Neural progenitor cell (in vitro differentiated cells): ENCODE data around the gene CGB1. TPM values are rescaled to one million over a fixed set of nuclear protein-coding genes. Genes with fewer than 3 reads are reported as not detected.
"Not testable (repeated sequence)": the region's sequence is repeated elsewhere in the genome, so short reads cannot be mapped to it uniquely, and the experiment has no call there.

Experiments used
- DNase-seq: peaks from one replicate; pipeline ENCODE4 v3.0.0-alpha.2; 2016; ENCODE audit warnings: low spot score
- H2AFZ ChIP-seq: fragments of 200-600 bp; sonication (generic); replicated peaks from 2 replicates; pipeline ENCODE4 v1.6.1; 2016; ENCODE audit warnings: antibody characterized with exemption
- H3F3A ChIP-seq: fragments of 200-600 bp; sonication (generic); 2 replicates; pipeline ENCODE4 v1.6.1; 2016; ENCODE audit warnings: antibody characterized with exemption, low read depth
- H3K27ac ChIP-seq: fragments of 200-600 bp; sonication (generic); 2 replicates; pipeline ENCODE4 v1.5.1; 2016; ENCODE audit warnings: mild to moderate bottlenecking
- H3K27me3 ChIP-seq: fragments of 200-600 bp; sonication (generic); 2 replicates; pipeline ENCODE4 v1.6.1; 2016; ENCODE audit warnings: mild to moderate bottlenecking, moderate library complexity
- H3K36me3 ChIP-seq: fragments of 200-600 bp; sonication (generic); 2 replicates; pipeline ENCODE4 v1.5.1; 2016
- H3K4me1 ChIP-seq: fragments of 200-600 bp; sonication (generic); 2 replicates; pipeline ENCODE4 v1.6.1; 2016; ENCODE audit warnings: mixed run types
- H3K4me2 ChIP-seq: fragments of 200-600 bp; sonication (generic); 2 replicates; pipeline ENCODE4 v1.6.1; 2016
- H3K4me3 ChIP-seq: fragments of 200-600 bp; sonication (generic); 2 replicates; pipeline ENCODE4 v1.5.1; 2016
- H3K79me2 ChIP-seq: fragments of 200-600 bp; sonication (generic); 2 replicates; pipeline ENCODE4 v1.6.1; 2016; ENCODE audit warnings: low read depth
- H3K9ac ChIP-seq: fragments of 200-600 bp; sonication (generic); 2 replicates; pipeline ENCODE4 v1.6.1; 2016
- H3K9me3 ChIP-seq: fragments of 200-600 bp; sonication (generic); 2 replicates; pipeline ENCODE4 v1.5.1; 2016; ENCODE audit warnings: low read depth
- H4K20me1 ChIP-seq: fragments of 200-600 bp; sonication (generic); 2 replicates; pipeline ENCODE4 v1.6.1; 2016; ENCODE audit warnings: low read depth
- H3K27ac Mint-ChIP-seq: 3 replicates; pipeline ENCODE4 v1.8.0; 2021; ENCODE audit warnings: mixed read lengths
- H3K27me3 Mint-ChIP-seq: 2 replicates; pipeline ENCODE4 v1.8.0; 2022; ENCODE audit warnings: low read depth, mild to moderate bottlenecking, inconsistent platforms, moderate library complexity, mixed read lengths; ENCODE audit not compliant: insufficient read depth
- H3K36me3 Mint-ChIP-seq: 3 replicates; pipeline ENCODE4 v1.8.0; 2021; ENCODE audit warnings: mixed read lengths
- H3K4me1 Mint-ChIP-seq: 3 replicates; pipeline ENCODE4 v1.8.0; 2021; ENCODE audit warnings: mixed read lengths
- H3K4me3 Mint-ChIP-seq: 3 replicates; pipeline ENCODE4 v1.8.0; 2021; ENCODE audit warnings: mild to moderate bottlenecking, moderate library complexity, mixed read lengths
- H3K9me3 Mint-ChIP-seq: 3 replicates; pipeline ENCODE4 v1.8.0; 2020; ENCODE audit warnings: mixed read lengths
- EZH2 ChIP-seq: fragments of 200-600 bp; sonication (generic); IDR thresholded peaks from 2 replicates; pipeline ENCODE4 v1.6.1; 2017; ENCODE audit warnings: antibody characterized with exemption, mild to moderate bottlenecking, moderate library complexity
- EZH2phosphoT487 ChIP-seq: fragments of 200-600 bp; sonication (generic); IDR thresholded peaks from 2 replicates; pipeline ENCODE4 v1.6.1; 2017; ENCODE audit warnings: antibody characterized with exemption
- total RNA-seq: library from RNA; depleted of rRNA; stranded (reverse); fragments of >200 nt; gene quantifications from 2 replicates; pipeline ENCODE4 v1.2.3, GENCODE V29; 2015; ENCODE audit warnings: low replicate concordance
- TF ChIP-seq, protein P1 (sequence below): fragments of 200-600 bp; sonication (generic); IDR thresholded peaks from 2 replicates; pipeline ENCODE4 v1.5.1; 2017; ENCODE audit warnings: antibody characterized with exemption, mild to moderate bottlenecking

Gene CGB1
- total RNA-seq, 1 donor from 2014 or later: not detected

DNA sequence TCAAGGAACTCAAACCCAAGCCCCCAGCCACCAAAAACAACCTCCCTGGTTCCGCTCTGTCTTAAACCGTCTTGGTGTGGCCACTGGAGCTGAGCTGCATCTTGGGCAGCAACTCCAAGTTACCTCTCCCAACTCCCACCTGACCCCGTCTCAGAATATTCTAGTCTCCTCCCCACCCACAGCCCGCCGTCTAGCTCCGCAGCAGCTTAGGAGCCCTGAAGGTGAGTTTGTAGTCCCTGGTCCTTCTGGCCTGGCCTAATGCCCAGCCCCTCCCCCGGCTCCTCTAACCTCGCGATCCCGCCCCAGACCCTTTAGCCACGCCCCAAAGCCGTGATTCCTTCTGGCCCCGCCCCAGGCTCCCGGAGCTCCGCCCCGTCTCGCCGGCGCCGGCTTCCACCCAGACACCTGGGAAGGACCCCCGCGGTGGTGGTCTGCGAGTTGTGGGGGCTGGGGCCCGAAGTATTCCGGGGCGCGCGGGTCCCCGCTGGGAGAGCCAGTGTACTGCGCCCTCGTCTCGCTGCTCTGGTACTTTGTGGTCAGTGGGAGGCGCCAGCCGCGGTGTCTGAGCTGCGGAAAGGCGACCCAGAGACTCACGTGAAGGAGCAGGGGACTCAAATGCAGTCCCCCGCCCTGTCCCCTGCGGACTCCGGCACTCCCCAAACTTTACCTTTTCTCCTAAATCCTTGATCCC is 17.3 kb downstream of the CGB1 start:
- H3K27ac Mint-ChIP-seq: peak overlapping the region; percentile 11
- H3K4me3 Mint-ChIP-seq: peak overlapping the region; percentile 46
- Histone ChIP-seq H3K9me3 (no peaks in the 10 kb centered on the region), H2AFZ (no peak overlapping the region), H3F3A (peaks cover 21% of the 10 kb centered on the region), H3K79me2 (no peaks in the 10 kb centered on the region), H3K4me2 (no peak overlapping the region), H3K36me3 (no peaks in the 10 kb centered on the region), H3K9ac (no peak overlapping the region), H3K27ac (no peak overlapping the region), H3K4me3 (peak overlapping the region; percentile 31), H3K4me1 (peaks cover 12% of the 10 kb centered on the region), H3K27me3 (peaks cover 52% of the 10 kb centered on the region), H4K20me1 (peaks cover 8% of the 10 kb centered on the region)
- peaks cover 19% of the 10 kb centered on the region for H3K4me1 Mint-ChIP-seq
- peaks cover 3% of the 10 kb centered on the region for H3K36me3 Mint-ChIP-seq
- peaks cover 29% of the 10 kb centered on the region for H3K27me3 Mint-ChIP-seq
- no peak for TF ChIP-seq EZH2
- TF ChIP-seq, protein P1, sequence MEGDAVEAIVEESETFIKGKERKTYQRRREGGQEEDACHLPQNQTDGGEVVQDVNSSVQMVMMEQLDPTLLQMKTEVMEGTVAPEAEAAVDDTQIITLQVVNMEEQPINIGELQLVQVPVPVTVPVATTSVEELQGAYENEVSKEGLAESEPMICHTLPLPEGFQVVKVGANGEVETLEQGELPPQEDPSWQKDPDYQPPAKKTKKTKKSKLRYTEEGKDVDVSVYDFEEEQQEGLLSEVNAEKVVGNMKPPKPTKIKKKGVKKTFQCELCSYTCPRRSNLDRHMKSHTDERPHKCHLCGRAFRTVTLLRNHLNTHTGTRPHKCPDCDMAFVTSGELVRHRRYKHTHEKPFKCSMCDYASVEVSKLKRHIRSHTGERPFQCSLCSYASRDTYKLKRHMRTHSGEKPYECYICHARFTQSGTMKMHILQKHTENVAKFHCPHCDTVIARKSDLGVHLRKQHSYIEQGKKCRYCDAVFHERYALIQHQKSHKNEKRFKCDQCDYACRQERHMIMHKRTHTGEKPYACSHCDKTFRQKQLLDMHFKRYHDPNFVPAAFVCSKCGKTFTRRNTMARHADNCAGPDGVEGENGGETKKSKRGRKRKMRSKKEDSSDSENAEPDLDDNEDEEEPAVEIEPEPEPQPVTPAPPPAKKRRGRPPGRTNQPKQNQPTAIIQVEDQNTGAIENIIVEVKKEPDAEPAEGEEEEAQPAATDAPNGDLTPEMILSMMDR: peak; percentile 44
- peaks cover 2% of the 10 kb centered on the region for H3K9me3 Mint-ChIP-seq
- DNase-seq: peak; percentile 77

GRCh38 chr19:49018388-49019241 is 18.1 kb downstream of the CGB1 start:
- H3K36me3 Mint-ChIP-seq, H3K36me3 ChIP-seq, H3K4me3 Mint-ChIP-seq, H3K27ac ChIP-seq, H3K79me2 ChIP-seq, H3K9me3 Mint-ChIP-seq, H2AFZ ChIP-seq, H4K20me1 ChIP-seq, H3K9me3 ChIP-seq, H3K9ac ChIP-seq: not testable (repeated sequence)
- H3F3A ChIP-seq: peaks cover 21% of the 10 kb centered on the region
- peaks cover 52% of the 10 kb centered on the region for H3K27me3 ChIP-seq
- peak overlapping the region; percentile 92 for H3K4me2 ChIP-seq
- Mint-ChIP-seq H3K4me1 (peaks cover 19% of the 10 kb centered on the region), H3K27ac (peak overlapping the region; percentile 11), H3K27me3 (peaks cover 29% of the 10 kb centered on the region)
- H3K4me1 ChIP-seq: peaks cover 12% of the 10 kb centered on the region
- H3K4me3 ChIP-seq: peak overlapping the region; percentile 56
- peak; percentile 21 for DNase-seq
- peak; percentile 63 for TF ChIP-seq EZH2phosphoT487
- TF ChIP-seq EZH2: peak; percentile 70

GRCh38 chr19:49017666-49018351 is 18.9 kb downstream of the CGB1 start:
- Histone ChIP-seq H4K20me1 (peaks cover 8% of the 10 kb centered on the region), H3K9me3 (no peaks in the 10 kb centered on the region), H3K9ac (no peak overlapping the region), H2AFZ (no peak overlapping the region), H3K27ac (no peak overlapping the region), H3F3A (peaks cover 21% of the 10 kb centered on the region), H3K4me1 (peaks cover 12% of the 10 kb centered on the region), H3K27me3 (peaks cover 52% of the 10 kb centered on the region), H3K4me3 (peak overlapping the region; percentile 56), H3K79me2 (no peaks in the 10 kb centered on the region), H3K4me2 (peak overlapping the region; percentile 92), H3K36me3 (no peaks in the 10 kb centered on the region)
- peak; percentile 79 for DNase-seq
- Mint-ChIP-seq H3K9me3 (peaks cover 2% of the 10 kb centered on the region), H3K4me1 (peaks cover 19% of the 10 kb centered on the region), H3K36me3 (peaks cover 6% of the 10 kb centered on the region), H3K4me3 (no peak overlapping the region), H3K27ac (no peak overlapping the region), H3K27me3 (peaks cover 29% of the 10 kb centered on the region)
- TF ChIP-seq, protein P1: peak; percentile 49
- TF ChIP-seq EZH2phosphoT487 (peak; percentile 65), EZH2 (peak; percentile 75)
